WTC11 (cell line): ENCODE measurements around the gene GOSR2. TPM values are rescaled to one million over a fixed set of nuclear protein-coding genes. Genes with fewer than 3 reads are reported as not detected.

ENCODE experiments used
- ATAC-seq: fragments of 200-7000 bp; cut with Tn5 transposase; 2 replicates; pipeline ENCODE4 v1.10.0; 2021; ENCODE audit warnings: mild to moderate bottlenecking, moderate library complexity
- CTCF ChIA-PET: fragments of 300-600 bp; sonication (Branson Sonifier 250); formaldehyde crosslinking; loops from one replicate; lab custom pipeline; 2021; ENCODE audit warnings: antibody characterized with exemption; lab: Charles Lee
- POLR2A ChIA-PET: fragments of 350-600 bp; sonication (Branson Sonifier 250); formaldehyde crosslinking; loops from one replicate; lab custom pipeline; 2021; ENCODE audit warnings: antibody characterized with exemption; lab: Charles Lee
- DNase-seq: peaks from one replicate; pipeline ENCODE4 v3.0.0; 2021; ENCODE audit warnings: low spot score
- H3K27ac Mint-ChIP-seq: 2 replicates; pipeline ENCODE4 v1.8.0; 2021; ENCODE audit warnings: mixed read lengths
- H3K27me3 Mint-ChIP-seq: 2 replicates; pipeline ENCODE4 v1.8.0; 2021; ENCODE audit warnings: low read depth, mild to moderate bottlenecking, moderate library complexity, mixed read lengths
- H3K36me3 Mint-ChIP-seq: 2 replicates; pipeline ENCODE4 v1.8.0; 2021; ENCODE audit warnings: mixed read lengths
- H3K4me1 Mint-ChIP-seq: 2 replicates; pipeline ENCODE4 v1.8.0; 2022; ENCODE audit warnings: mixed read lengths
- H3K4me3 Mint-ChIP-seq: 2 replicates; pipeline ENCODE4 v1.8.0; 2021; ENCODE audit warnings: mild to moderate bottlenecking, moderate library complexity, mixed read lengths
- H3K9me3 Mint-ChIP-seq: 2 replicates; pipeline ENCODE4 v1.8.0; 2021; ENCODE audit warnings: mixed read lengths
- ATF3 ChIP-seq: sonication (generic); formaldehyde crosslinking; conservative IDR thresholded peaks from 2 replicates; pipeline ENCODE4 v1.8.1; 2022; ENCODE audit warnings: mild to moderate bottlenecking, missing genetic modification reagents
- CREM ChIP-seq: sonication (generic); formaldehyde crosslinking; IDR thresholded peaks from 2 replicates; pipeline ENCODE4 v1.8.1; 2022; ENCODE audit warnings: mild to moderate bottlenecking, missing genetic modification reagents, moderate library complexity
- E2F1 ChIP-seq: sonication (generic); formaldehyde crosslinking; IDR thresholded peaks from 2 replicates; pipeline ENCODE4 v1.8.0; 2022; ENCODE audit warnings: mild to moderate bottlenecking, missing genetic modification reagents
- EMX1 ChIP-seq: fragments of 250-450 bp; sonication (Bioruptor Pico); IDR thresholded peaks from 2 replicates; pipeline ENCODE4 v1.8.0; 2021; ENCODE audit warnings: mild to moderate bottlenecking
- FOXP1 ChIP-seq: sonication (generic); formaldehyde crosslinking; IDR thresholded peaks from 2 replicates; pipeline ENCODE4 v1.8.0; 2022; ENCODE audit warnings: missing genetic modification reagents, mild to moderate bottlenecking, moderate library complexity, borderline replicate concordance
- FOXP4 ChIP-seq: sonication (generic); formaldehyde crosslinking; IDR thresholded peaks from 2 replicates; pipeline ENCODE4 v1.8.0; 2022; ENCODE audit warnings: mild to moderate bottlenecking, missing genetic modification reagents
- IRF2 ChIP-seq: sonication (generic); formaldehyde crosslinking; IDR thresholded peaks from 2 replicates; pipeline ENCODE4 v1.8.0; 2022; ENCODE audit warnings: low read depth, missing genetic modification reagents, borderline replicate concordance
- KAT7 ChIP-seq: sonication (generic); formaldehyde crosslinking; IDR thresholded peaks from 2 replicates; pipeline ENCODE4 v1.8.1; 2023; ENCODE audit warnings: missing genetic modification reagents, mild to moderate bottlenecking, borderline replicate concordance
- MYBL2 ChIP-seq: sonication (generic); formaldehyde crosslinking; IDR thresholded peaks from 2 replicates; pipeline ENCODE4 v1.8.1; 2023; ENCODE audit warnings: mild to moderate bottlenecking, moderate library complexity, missing genetic modification reagents
- NFATC4 ChIP-seq: fragments of 250-450 bp; sonication (Bioruptor Pico); IDR thresholded peaks from 2 replicates; pipeline ENCODE4 v1.9.0; 2021; ENCODE audit warnings: mild to moderate bottlenecking
- NFE2L1 ChIP-seq: sonication (generic); formaldehyde crosslinking; IDR thresholded peaks from 2 replicates; pipeline ENCODE4 v1.8.1; 2023; ENCODE audit warnings: missing genetic modification reagents
- PREB ChIP-seq: sonication (generic); formaldehyde crosslinking; IDR thresholded peaks from 2 replicates; pipeline ENCODE4 v1.8.1; 2022; ENCODE audit warnings: mild to moderate bottlenecking, missing genetic modification reagents, moderate library complexity, borderline replicate concordance
- PRRX2 ChIP-seq: fragments of 250-450 bp; sonication (Bioruptor Pico); IDR thresholded peaks from 2 replicates; pipeline ENCODE4 v1.8.0; 2021; ENCODE audit warnings: mild to moderate bottlenecking
- SMAD3 ChIP-seq: sonication (generic); formaldehyde crosslinking; IDR thresholded peaks from 2 replicates; pipeline ENCODE4 v1.8.0; 2022; ENCODE audit warnings: missing genetic modification reagents, mild to moderate bottlenecking, borderline replicate concordance
- TCF7 ChIP-seq: sonication (generic); formaldehyde crosslinking; IDR thresholded peaks from 2 replicates; pipeline ENCODE4 v1.8.0; 2022; ENCODE audit warnings: mild to moderate bottlenecking, low read depth, missing genetic modification reagents, moderate library complexity
- ZNF396 ChIP-seq: fragments of 250-450 bp; sonication (Bioruptor Pico); IDR thresholded peaks from 2 replicates; pipeline ENCODE4 v1.8.0; 2021; ENCODE audit warnings: mild to moderate bottlenecking, moderate library complexity, borderline replicate concordance
- ZNF512 ChIP-seq: sonication (generic); formaldehyde crosslinking; IDR thresholded peaks from 2 replicates; pipeline ENCODE4 v1.8.1; 2022; ENCODE audit warnings: missing genetic modification reagents, borderline replicate concordance
- total RNA-seq: library from RNA; stranded (reverse); gene quantifications from 3 replicates; pipeline ENCODE4 v1.2.3, GENCODE V29; 2021
- TF ChIP-seq, protein P1 (sequence below): sonication (generic); formaldehyde crosslinking; IDR thresholded peaks from 2 replicates; pipeline ENCODE4 v1.8.0; 2022; ENCODE audit warnings: mild to moderate bottlenecking, missing genetic modification reagents
- TF ChIP-seq, protein P2 (sequence below): fragments of 250-450 bp; sonication (Bioruptor Pico); IDR thresholded peaks from 2 replicates; pipeline ENCODE4 v1.8.0; 2021; ENCODE audit warnings: mild to moderate bottlenecking
- TF ChIP-seq, protein P3 (sequence below): sonication (generic); formaldehyde crosslinking; IDR thresholded peaks from 2 replicates; pipeline ENCODE4 v1.8.1; 2022; ENCODE audit warnings: mild to moderate bottlenecking, moderate library complexity, missing genetic modification reagents

GOSR2 gene
- total RNA-seq, 1 experiment from 2014 or later: 45.8 TPM

GRCh38 chr17:46883871-46884520 is 39.0 kb upstream of the GOSR2 start:
- Mint-ChIP-seq H3K27ac (peak overlapping the region; percentile 45; the same call in 1 of the 2 replicates), H3K4me3 (no peak overlapping the region), H3K9me3 (no peaks in the 10 kb centered on the region), H3K36me3 (no peaks in the 10 kb centered on the region), H3K27me3 (peaks cover 4% of the 10 kb centered on the region; the same call in 1 of the 2 replicates), H3K4me1 (0 out of 2 replicates have a peak, but pooled peaks cover 2% of the 10 kb centered on the region)
- ATAC-seq: no peak
- DNase-seq: no peak
- ChIA-PET CTCF (interaction anchor here (0.6 to 1.3 kb wide), 2 partner anchors 30 to 58 kb away, joined by 3 to 4 read pairs; no protein-coding TSS in a partner anchor), POLR2A (no interaction called here)
- no peak for TF ChIP-seq ZNF396 (CRISPR knock-in tag)

DNA sequence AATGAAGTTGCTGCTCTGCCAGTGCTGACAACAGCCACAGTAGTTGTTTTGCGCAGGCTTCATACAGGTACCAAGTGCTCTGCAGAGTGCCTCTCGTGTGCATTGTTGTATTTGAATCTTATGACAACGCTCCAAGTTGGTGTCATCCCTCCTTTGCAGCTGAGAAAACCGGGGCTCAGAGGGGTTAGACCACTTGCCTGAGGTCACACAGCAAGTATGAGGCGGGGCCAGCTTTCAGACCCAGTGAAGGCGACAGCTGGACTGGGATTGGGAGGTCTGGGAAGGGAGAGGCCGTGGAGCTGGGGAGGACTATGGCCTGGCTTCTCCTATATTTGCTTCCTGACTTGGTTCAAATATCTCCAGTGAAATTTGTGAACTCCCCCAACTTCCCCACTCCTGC is 38.4 kb upstream of the GOSR2 start:
- TF ChIP-seq, protein P1, sequence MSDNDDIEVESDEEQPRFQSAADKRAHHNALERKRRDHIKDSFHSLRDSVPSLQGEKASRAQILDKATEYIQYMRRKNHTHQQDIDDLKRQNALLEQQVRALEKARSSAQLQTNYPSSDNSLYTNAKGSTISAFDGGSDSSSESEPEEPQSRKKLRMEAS: no peak
- TF ChIP-seq KAT7 (CRISPR knock-in tag) (no peak), PREB (CRISPR knock-in tag) (no peak), MYBL2 (CRISPR knock-in tag) (no peak), E2F1 (CRISPR knock-in tag) (no peak), NFE2L1 (CRISPR knock-in tag) (no peak), ATF3 (CRISPR knock-in tag) (no peak), ZNF512 (CRISPR knock-in tag) (no peak), CREM (CRISPR knock-in tag) (no peak), FOXP4 (no peak), NFATC4 (CRISPR knock-in tag) (no peak), SMAD3 (no peak), EMX1 (CRISPR knock-in tag) (no peak), FOXP1 (no peak), IRF2 (CRISPR knock-in tag) (no peak), TCF7 (CRISPR knock-in tag) (no peak), PRRX2 (CRISPR knock-in tag) (no peak)
- TF ChIP-seq, protein P2, sequence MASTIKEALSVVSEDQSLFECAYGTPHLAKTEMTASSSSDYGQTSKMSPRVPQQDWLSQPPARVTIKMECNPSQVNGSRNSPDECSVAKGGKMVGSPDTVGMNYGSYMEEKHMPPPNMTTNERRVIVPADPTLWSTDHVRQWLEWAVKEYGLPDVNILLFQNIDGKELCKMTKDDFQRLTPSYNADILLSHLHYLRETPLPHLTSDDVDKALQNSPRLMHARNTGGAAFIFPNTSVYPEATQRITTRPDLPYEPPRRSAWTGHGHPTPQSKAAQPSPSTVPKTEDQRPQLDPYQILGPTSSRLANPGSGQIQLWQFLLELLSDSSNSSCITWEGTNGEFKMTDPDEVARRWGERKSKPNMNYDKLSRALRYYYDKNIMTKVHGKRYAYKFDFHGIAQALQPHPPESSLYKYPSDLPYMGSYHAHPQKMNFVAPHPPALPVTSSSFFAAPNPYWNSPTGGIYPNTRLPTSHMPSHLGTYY (CRISPR knock-in tag): no peak
- TF ChIP-seq, protein P3, sequence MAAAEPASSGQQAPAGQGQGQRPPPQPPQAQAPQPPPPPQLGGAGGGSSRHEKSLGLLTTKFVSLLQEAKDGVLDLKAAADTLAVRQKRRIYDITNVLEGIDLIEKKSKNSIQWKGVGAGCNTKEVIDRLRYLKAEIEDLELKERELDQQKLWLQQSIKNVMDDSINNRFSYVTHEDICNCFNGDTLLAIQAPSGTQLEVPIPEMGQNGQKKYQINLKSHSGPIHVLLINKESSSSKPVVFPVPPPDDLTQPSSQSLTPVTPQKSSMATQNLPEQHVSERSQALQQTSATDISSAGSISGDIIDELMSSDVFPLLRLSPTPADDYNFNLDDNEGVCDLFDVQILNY (CRISPR knock-in tag): no peak
- H3K4me3 Mint-ChIP-seq: no peak overlapping the region
- H3K36me3 Mint-ChIP-seq: no peaks in the 10 kb centered on the region
- ATAC-seq: no peak
- POLR2A ChIA-PET: no interaction called here
- H3K9me3 Mint-ChIP-seq: no peaks in the 10 kb centered on the region
- CTCF ChIA-PET: interaction anchor here (1.3 kb wide), 1 partner anchor 57 kb away, joined by 3 read pairs; no protein-coding TSS in a partner anchor
- H3K4me1 Mint-ChIP-seq: 0 out of 2 replicates have a peak, but pooled peaks cover 2% of the 10 kb centered on the region
- peaks cover 4% of the 10 kb centered on the region; the same call in 1 of the 2 replicates for H3K27me3 Mint-ChIP-seq
- no peak for DNase-seq
- H3K27ac Mint-ChIP-seq: no peak overlapping the region
